Astrocyte (in vitro differentiated cells and primary cell): Measurements from ENCODE around the gene PTPRD.

ENCODE experiments used
- EZH2 ChIP-seq: IDR thresholded peaks from 2 replicates; pipeline ENCODE4 v1.6.1; 2012; ENCODE audit warnings: mild to moderate bottlenecking, low read length, inconsistent platforms; ENCODE audit not compliant: insufficient read depth
- TF ChIP-seq, protein P1 (sequence below): IDR thresholded peaks from 2 replicates; pipeline ENCODE4 v1.5.1; 2011; ENCODE audit warnings: low read depth, mild to moderate bottlenecking, inconsistent platforms, low read length, moderate library complexity; ENCODE audit not compliant: insufficient read depth

DNA sequence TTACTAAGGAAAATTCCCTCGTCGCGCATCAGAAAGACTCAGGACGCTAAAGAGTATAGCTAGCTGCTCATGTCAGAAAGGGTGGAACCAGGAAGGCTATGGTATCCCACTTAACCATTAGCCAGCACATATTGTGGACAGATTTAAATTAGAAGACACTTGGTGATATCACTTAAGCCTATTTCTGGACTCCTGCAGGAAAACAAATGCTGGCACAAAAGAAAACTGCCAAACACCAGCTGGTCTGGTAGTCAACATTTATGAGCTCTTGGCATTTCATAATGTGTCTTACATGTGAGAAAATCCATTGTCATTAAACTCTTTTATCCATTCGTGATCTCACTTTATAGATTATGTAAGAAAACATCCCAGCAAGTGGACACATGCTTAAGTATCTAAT lies 377.4 kb downstream of the PTPRD start:
- no peak for TF ChIP-seq EZH2
- TF ChIP-seq, protein P1, sequence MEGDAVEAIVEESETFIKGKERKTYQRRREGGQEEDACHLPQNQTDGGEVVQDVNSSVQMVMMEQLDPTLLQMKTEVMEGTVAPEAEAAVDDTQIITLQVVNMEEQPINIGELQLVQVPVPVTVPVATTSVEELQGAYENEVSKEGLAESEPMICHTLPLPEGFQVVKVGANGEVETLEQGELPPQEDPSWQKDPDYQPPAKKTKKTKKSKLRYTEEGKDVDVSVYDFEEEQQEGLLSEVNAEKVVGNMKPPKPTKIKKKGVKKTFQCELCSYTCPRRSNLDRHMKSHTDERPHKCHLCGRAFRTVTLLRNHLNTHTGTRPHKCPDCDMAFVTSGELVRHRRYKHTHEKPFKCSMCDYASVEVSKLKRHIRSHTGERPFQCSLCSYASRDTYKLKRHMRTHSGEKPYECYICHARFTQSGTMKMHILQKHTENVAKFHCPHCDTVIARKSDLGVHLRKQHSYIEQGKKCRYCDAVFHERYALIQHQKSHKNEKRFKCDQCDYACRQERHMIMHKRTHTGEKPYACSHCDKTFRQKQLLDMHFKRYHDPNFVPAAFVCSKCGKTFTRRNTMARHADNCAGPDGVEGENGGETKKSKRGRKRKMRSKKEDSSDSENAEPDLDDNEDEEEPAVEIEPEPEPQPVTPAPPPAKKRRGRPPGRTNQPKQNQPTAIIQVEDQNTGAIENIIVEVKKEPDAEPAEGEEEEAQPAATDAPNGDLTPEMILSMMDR: no peak
